H1 (cell line): ENCODE measurements around the gene NANOS3. TPM values are rescaled to one million over a fixed set of nuclear protein-coding genes. Genes with fewer than 3 reads are reported as not detected.
"Not testable (repeated sequence)": the region's sequence is repeated elsewhere in the genome, so short reads cannot be mapped to it uniquely, and the experiment has no call there.

Experiments used
- CTCF ChIA-PET: fragments of 300-600 bp; sonication (Branson Sonifier 250); formaldehyde crosslinking; loops from one replicate; lab custom pipeline; 2021; ENCODE audit not compliant: partially characterized antibody; lab: Charles Lee
- POLR2A ChIA-PET: fragments of 300-600 bp; sonication (Branson Sonifier 250); formaldehyde crosslinking; loops from one replicate; lab custom pipeline; 2021; ENCODE audit warnings: inconsistent platforms; ENCODE audit not compliant: partially characterized antibody; lab: Charles Lee
- DNase-seq, 2 experiments: peaks; one replicate each; pipeline versions ENCODE4 v3.0.0 to v3.0.0-alpha.2; 2010 to 2022; ENCODE audit warnings: low spot score in 2 of 2, low read depth in 1 of 2, mixed read lengths in 1 of 2
- FAIRE-seq: peaks from 2 replicates; lab custom pipeline; 2011; peaks lifted over from hg19 to GRCh38; lab: Jason Lieb, UNC
- H2AFZ ChIP-seq: 2 replicates; pipeline ENCODE4 v1.8.1; 2012; ENCODE audit warnings: low read length, inconsistent platforms
- H2AK5ac ChIP-seq: 2 replicates; pipeline ENCODE4 v1.6.1; 2013; ENCODE audit warnings: low read depth, low read length
- H2BK120ac ChIP-seq: replicated peaks from 2 replicates; pipeline ENCODE3; 2013; ENCODE audit warnings: low read depth, low read length, inconsistent platforms
- H2BK12ac ChIP-seq: 2 replicates; pipeline ENCODE4 v1.6.1; 2013; ENCODE audit warnings: low read depth, low read length
- H2BK15ac ChIP-seq: 2 replicates; pipeline ENCODE4 v1.6.1; 2013; ENCODE audit warnings: low read length
- H2BK20ac ChIP-seq: 2 replicates; pipeline ENCODE4 v1.6.1; 2013; ENCODE audit warnings: low read length
- H2BK5ac ChIP-seq: 2 replicates; pipeline ENCODE4 v1.6.1; 2013; ENCODE audit warnings: low read depth, low read length
- H3K14ac ChIP-seq: 2 replicates; pipeline ENCODE4 v1.6.1; 2013; ENCODE audit warnings: inconsistent platforms; ENCODE audit not compliant: insufficient read length
- H3K18ac ChIP-seq: 2 replicates; pipeline ENCODE4 v1.6.1; 2013; ENCODE audit warnings: low read length; ENCODE audit errors: extremely low read depth
- H3K23ac ChIP-seq: 2 replicates; pipeline ENCODE4 v1.6.1; 2013; ENCODE audit warnings: inconsistent platforms; ENCODE audit not compliant: insufficient read length
- H3K23me2 ChIP-seq: 2 replicates; pipeline ENCODE4 v1.6.1; 2013; ENCODE audit warnings: low read depth, low read length
- H3K27ac ChIP-seq: 2 replicates; pipeline ENCODE4 v1.6.1; 2011; ENCODE audit warnings: low read depth, low read length, inconsistent platforms
- H3K27me3 ChIP-seq, 4 experiments: replicated peaks in 1 of 4; 1 replicate in 1 of 4; 2 replicates in 3 of 4; pipeline versions ENCODE4 v1.6.1 to v1.8.1; 2011 to 2013; ENCODE audit warnings: low read length in 3 of 4, mild to moderate bottlenecking in 3 of 4, inconsistent platforms in 2 of 4, mixed read lengths in 2 of 4, moderate library complexity in 1 of 4; ENCODE audit not compliant: control insufficient read depth in 3 of 4, insufficient read depth in 3 of 4; ENCODE audit errors: extremely low read depth in 1 of 4
- H3K36me3 ChIP-seq, 4 experiments: 2 replicates each; pipeline versions ENCODE4 v1.6.1 to v1.8.1; 2011 to 2013; ENCODE audit warnings: mild to moderate bottlenecking in 4 of 4, low read length in 3 of 4, moderate library complexity in 2 of 4, control low read depth in 1 of 4, inconsistent platforms in 1 of 4; ENCODE audit not compliant: insufficient read depth in 4 of 4, control insufficient read depth in 2 of 4
- H3K4ac ChIP-seq: replicated peaks from 2 replicates; pipeline ENCODE3; 2013; ENCODE audit warnings: low read length, low read depth, mixed read lengths, inconsistent platforms; ENCODE audit not compliant: insufficient read length
- H3K4me1 ChIP-seq, 4 experiments: replicated peaks in 1 of 4; 1 replicate in 1 of 4; 2 replicates in 3 of 4; pipeline versions ENCODE4 v1.6.1 to v1.8.1; 2011 to 2013; ENCODE audit warnings: low read length in 3 of 4, inconsistent platforms in 2 of 4, mixed read lengths in 1 of 4; ENCODE audit not compliant: insufficient read depth in 4 of 4, control insufficient read depth in 3 of 4
- H3K4me2 ChIP-seq, 2 experiments: 2 replicates each; pipeline versions ENCODE4 v1.6.1 to v1.8.1; 2011 to 2013; ENCODE audit warnings: low read depth in 2 of 2, low read length in 2 of 2, control low read depth in 1 of 2, inconsistent platforms in 1 of 2, mild to moderate bottlenecking in 1 of 2; ENCODE audit not compliant: insufficient read depth in 1 of 2
- H3K4me3 ChIP-seq, 4 experiments: fragments of 200-600, 300-600 bp in 1 of 4; sonication (generic), shearing (Covaris generic), sonication (Bioruptor Twin) in 1 of 4; 2 replicates each; pipeline versions ENCODE4 v1.5.1 to v1.8.1; 2011 to 2016; ENCODE audit warnings: low read length in 4 of 4, low read depth in 3 of 4, control low read depth in 2 of 4, inconsistent platforms in 2 of 4, mild to moderate bottlenecking in 2 of 4, mixed read lengths in 1 of 4, moderate library complexity in 1 of 4; ENCODE audit not compliant: insufficient read depth in 2 of 4; ENCODE audit errors: extremely low read depth in 1 of 4
- H3K56ac ChIP-seq: replicated peaks from 2 replicates; pipeline ENCODE3; 2013; ENCODE audit warnings: low read depth, mild to moderate bottlenecking, mixed read lengths, low read length, inconsistent platforms; ENCODE audit not compliant: insufficient read length
- H3K79me1 ChIP-seq: 2 replicates; pipeline ENCODE4 v1.6.1; 2013; ENCODE audit warnings: low read depth, low read length, control low read depth
- H3K79me2 ChIP-seq, 2 experiments: 2 replicates each; pipeline versions ENCODE4 v1.6.1 to v1.8.1; 2012 to 2013; ENCODE audit warnings: low read length in 2 of 2, mild to moderate bottlenecking in 2 of 2, inconsistent platforms in 1 of 2; ENCODE audit not compliant: insufficient read depth in 2 of 2, control insufficient read depth in 1 of 2
- H3K9ac ChIP-seq, 4 experiments: replicated peaks in 1 of 4; 1 replicate in 1 of 4; 2 replicates in 3 of 4; pipeline versions ENCODE4 v1.6.1 to v1.8.1; 2011 to 2013; ENCODE audit warnings: low read depth in 3 of 4, low read length in 3 of 4, control low read depth in 2 of 4, mild to moderate bottlenecking in 2 of 4, moderate library complexity in 2 of 4, inconsistent platforms in 1 of 4; ENCODE audit errors: extremely low read depth in 1 of 4
- H3K9me3 ChIP-seq, 2 experiments: 2 replicates each; pipeline versions ENCODE4 v1.6.1 to v1.8.1; 2012 to 2013; ENCODE audit warnings: mild to moderate bottlenecking in 2 of 2, moderate library complexity in 2 of 2, control low read depth in 1 of 2, inconsistent platforms in 1 of 2, low read depth in 1 of 2, low read length in 1 of 2, mixed read lengths in 1 of 2; ENCODE audit not compliant: insufficient read depth in 2 of 2
- H4K20me1 ChIP-seq, 2 experiments: replicated peaks in 1 of 2; 2 replicates each; pipeline versions ENCODE3 to v1.8.1; 2011 to 2013; ENCODE audit warnings: inconsistent platforms in 2 of 2, low read length in 2 of 2, mild to moderate bottlenecking in 1 of 2; ENCODE audit not compliant: insufficient read depth in 2 of 2, control insufficient read depth in 1 of 2
- H4K5ac ChIP-seq: 2 replicates; pipeline ENCODE4 v1.6.1; 2013; ENCODE audit warnings: low read length, low read depth, mixed read lengths, inconsistent platforms; ENCODE audit not compliant: insufficient read length
- H4K8ac ChIP-seq: 2 replicates; pipeline ENCODE4 v1.8.0; 2013; ENCODE audit warnings: mild to moderate bottlenecking, moderate library complexity, low read length, inconsistent platforms; ENCODE audit not compliant: insufficient read depth; ENCODE audit errors: extremely low read depth
- H4K91ac ChIP-seq: replicated peaks from 2 replicates; pipeline ENCODE3; 2013; ENCODE audit warnings: low read length, mixed read lengths, inconsistent platforms; ENCODE audit not compliant: insufficient read length
- WGBS, 2 experiments: shearing (Covaris generic) in 1 of 2; methylation state at CpG; one replicate each; pipeline versions ENCODE4 v1.1.6 to v1.1.7; 2013 to 2015; ENCODE audit warnings: low lambda C conversion rate in 2 of 2, mixed read lengths in 2 of 2, inconsistent platforms in 1 of 2, low coverage in 1 of 2, missing lambda C conversion rate in 1 of 2; ENCODE audit not compliant: insufficient replicate concordance in 2 of 2, insufficient coverage in 1 of 2, insufficient read length in 1 of 2; ENCODE audit errors: extremely low coverage in 1 of 2, missing lambda C conversion rate in 1 of 2; 5-methylcytosine and 5-hydroxymethylcytosine counted together
- polyA plus RNA-seq, 7 experiments: library from polyadenylated mRNA; depleted of rRNA in 3 of 7; stranded (reverse) in 5 of 7; unstranded in 2 of 7; fragments of >200 nt in 5 of 7; fragments of 200-250 nt in 2 of 7; gene quantifications; 1 replicate in 5 of 7; 2 replicates in 1 of 7; 4 replicates in 1 of 7; pipeline versions ENCODE4 v1.2.1 to v1.2.3, GENCODE V29; 2011 to 2013; ENCODE audit warnings: missing spikeins in 2 of 7, mixed read lengths in 2 of 7
- total RNA-seq: library from RNA; stranded (reverse); fragmentation: NEBNext Ultra II Directional; extraction: Animal tissue kit (Norgen Biotek cat#: 25700); gene quantifications from 2 replicates; pipeline ENCODE4 v1.2.1, GENCODE V29; 2021

The NANOS3 gene
- total and polyA plus RNA-seq, 2 of the 8 experiments (the other 6 are each of a cell fraction or from before 2014, with no cell fraction given): 0.62 TPM; not detected in 1

- Histone ChIP-seq H4K8ac (peak overlapping the region; percentile 91; the same call in 1 of the 2 replicates), H3K18ac (peak overlapping the region; percentile 32; the same call in 1 of the 2 replicates), H4K91ac (peak overlapping the region; percentile 44), H2AK5ac (peak overlapping the region; percentile 71; the same call in 1 of the 2 replicates), H2BK20ac (peak overlapping the region; percentile 86; the same call in 1 of the 2 replicates), H3K23me2 (peaks cover 11% of the 10 kb centered on the region; the same call in 1 of the 2 replicates), H2BK5ac (peak overlapping the region; percentile 92), H2BK15ac (peak overlapping the region; percentile 81), H2BK12ac (peak overlapping the region; percentile 99), H3K4me1 (peaks cover 6 to 17% (median 10%) of the 10 kb centered on the region in 4 experiments)
- H3K4ac ChIP-seq, H3K79me1 ChIP-seq, H3K4me3 ChIP-seq, H3K23ac ChIP-seq, H2BK120ac ChIP-seq, H2AFZ ChIP-seq, H3K9me3 ChIP-seq, H3K79me2 ChIP-seq, H4K20me1 ChIP-seq, H4K5ac ChIP-seq, H3K56ac ChIP-seq, H3K27me3 ChIP-seq, FAIRE-seq, H3K14ac ChIP-seq, H3K27ac ChIP-seq, H3K36me3 ChIP-seq, H3K9ac ChIP-seq, DNase-seq, H3K4me2 ChIP-seq: not testable (repeated sequence)
- ChIA-PET POLR2A (interaction anchor here (1.0 to 9.2 kb wide), 5 partner anchors 11 to 77 kb away, joined by 3 to 62 read pairs (median 7); partner anchors contain the start of gene ZSWIM4), CTCF (interaction anchor here (0.6 to 3.6 kb wide), 12 partner anchors 8 to 208 kb away, joined by 3 to 31 read pairs (median 7); no protein-coding TSS in a partner anchor)
- 88% methylated on average over 5 of the region's 5 CpGs; no CpG with 5 or more reads in 1 of the 2 experiments for WGBS, 2 experiments
Measured at GRCh38 chr19:13851734-13852114, 25.2 kb upstream of the NANOS3 start.
